LHCN-M2 (cell line): ENCODE data around the gene CYTH1. TPM values are rescaled to one million over a fixed set of nuclear protein-coding genes. Genes with fewer than 3 reads are reported as not detected.
A peak's percentile ranks its signal among the peaks of the same experiment; 100 is the strongest.

ENCODE experiments used
- DNase-seq: peaks from one replicate; pipeline ENCODE4 v3.0.0-alpha.2; 2012; ENCODE audit warnings: low read depth
- total RNA-seq: library from RNA; depleted of rRNA; stranded (reverse); fragments of >200 nt; gene quantifications from 2 replicates; pipeline ENCODE4 v1.2.3, GENCODE V29; 2014

Gene CYTH1
- total RNA-seq, 1 experiment from 2014 or later = 26.1 TPM

GRCh38 chr17:78805301-78805700 lies 23.2 kb upstream of the CYTH1 start:
- DNase-seq = no peak

DNA sequence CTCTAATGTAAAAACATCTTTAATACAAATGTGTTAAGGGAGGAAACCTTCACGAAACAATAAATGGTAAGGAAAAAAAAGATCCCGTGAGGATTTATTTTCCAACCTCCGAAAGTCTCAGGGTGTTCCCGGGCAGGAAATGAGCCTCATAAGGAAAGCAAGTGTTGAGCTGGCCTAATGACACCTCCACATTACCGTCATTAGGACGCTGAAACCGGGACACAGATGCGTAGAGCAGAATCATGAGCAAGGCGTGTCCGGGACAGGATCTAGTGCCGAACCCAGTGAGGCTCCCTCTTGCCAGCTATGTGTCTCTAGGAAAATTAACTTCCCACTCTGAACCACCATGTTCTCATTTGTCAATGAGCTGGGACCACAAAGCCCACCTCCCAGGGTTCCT lies 22.7 kb upstream of the CYTH1 start:
- DNase-seq = no peak

- no peak for DNase-seq
Observed at GRCh38 chr17:78803186-78803845, 21.2 kb upstream of the CYTH1 start.

GRCh38 chr17:78802459-78802858 lies 20.4 kb upstream of the CYTH1 start:
- DNase-seq = no peak

DNA sequence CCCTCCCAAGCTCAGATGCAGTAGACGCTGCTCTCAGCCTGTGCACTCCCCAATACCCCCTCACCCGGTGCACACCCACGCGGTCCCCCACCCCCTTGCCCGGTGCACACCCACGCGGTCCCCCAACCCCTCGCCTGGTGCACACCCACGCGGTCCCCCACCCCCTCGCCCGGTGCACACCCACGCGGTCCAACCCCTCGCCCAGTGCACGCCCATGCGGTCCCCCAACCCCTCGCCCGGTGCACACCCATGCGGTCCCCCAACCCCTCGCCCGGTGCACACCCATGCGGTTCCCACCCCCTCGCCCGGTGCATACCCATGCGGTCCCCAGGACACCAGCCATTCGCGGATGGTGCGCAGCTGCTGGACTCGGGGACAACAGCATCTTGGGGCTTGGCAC lies 19.9 kb upstream of the CYTH1 start:
- DNase-seq = no peak

DNA sequence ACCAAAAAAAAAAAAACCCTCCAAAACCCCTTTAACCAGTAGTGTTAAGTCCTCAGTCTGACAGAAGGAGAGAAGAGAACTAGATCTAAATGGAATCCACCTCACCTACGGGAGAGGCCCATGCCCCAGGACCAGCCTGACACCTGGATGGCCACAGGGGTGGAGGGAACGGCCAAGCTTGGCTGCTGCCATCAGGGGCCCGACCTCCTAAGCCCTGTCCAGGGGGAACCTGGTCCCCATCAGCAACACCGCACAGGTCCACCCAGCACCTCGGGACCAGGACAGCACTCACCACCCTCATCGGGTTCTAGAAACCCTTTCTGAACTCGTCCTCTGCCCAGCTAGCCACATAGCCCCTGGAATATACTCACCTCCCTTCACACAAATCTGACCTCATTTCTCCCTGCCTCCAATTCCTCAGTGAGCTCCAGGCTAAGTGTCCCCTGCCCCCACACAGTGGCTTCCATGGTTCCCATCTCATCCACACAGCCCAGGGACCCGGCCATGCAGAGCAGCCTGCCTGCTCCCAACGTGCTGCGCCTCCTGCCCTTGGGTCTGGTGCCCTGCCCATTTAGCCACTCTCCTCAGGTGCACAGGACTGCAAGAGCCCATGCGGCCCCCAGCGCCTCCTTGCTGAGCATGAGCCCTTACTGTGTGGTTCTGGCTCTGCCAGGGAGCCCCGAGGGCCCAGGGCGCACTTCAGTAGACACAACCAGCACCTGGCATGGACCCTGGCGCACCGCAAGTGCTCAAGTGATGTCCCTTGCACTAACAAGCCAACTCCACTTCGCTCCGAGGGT lies 18.3 kb upstream of the CYTH1 start:
- DNase-seq = no peak

- peak; percentile 52 for DNase-seq
Observed at GRCh38 chr17:78798695-78799559, 16.9 kb upstream of the CYTH1 start.

GRCh38 chr17:78797691-78798585 lies 15.9 kb upstream of the CYTH1 start:
- DNase-seq = no peak

DNA sequence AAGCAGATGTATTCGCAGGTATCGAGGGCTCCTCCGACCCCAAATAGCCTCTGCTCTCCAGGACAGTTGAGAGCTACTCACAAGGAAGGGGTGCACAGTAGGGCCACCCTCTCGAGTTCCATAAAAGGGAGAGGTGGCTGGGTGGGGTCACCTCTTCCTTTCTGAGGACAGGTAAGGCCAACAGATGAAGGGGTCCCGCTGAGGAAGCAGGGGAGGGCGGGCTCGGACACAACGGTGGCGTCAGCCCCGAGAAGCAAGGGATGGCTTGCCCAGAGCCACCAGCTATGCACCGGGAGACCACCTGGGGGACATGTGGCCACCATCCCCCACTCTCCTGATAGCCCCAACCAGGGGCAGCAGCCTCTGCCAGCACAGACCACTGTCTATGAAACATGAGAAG lies 15.1 kb upstream of the CYTH1 start:
- DNase-seq = no peak

DNA sequence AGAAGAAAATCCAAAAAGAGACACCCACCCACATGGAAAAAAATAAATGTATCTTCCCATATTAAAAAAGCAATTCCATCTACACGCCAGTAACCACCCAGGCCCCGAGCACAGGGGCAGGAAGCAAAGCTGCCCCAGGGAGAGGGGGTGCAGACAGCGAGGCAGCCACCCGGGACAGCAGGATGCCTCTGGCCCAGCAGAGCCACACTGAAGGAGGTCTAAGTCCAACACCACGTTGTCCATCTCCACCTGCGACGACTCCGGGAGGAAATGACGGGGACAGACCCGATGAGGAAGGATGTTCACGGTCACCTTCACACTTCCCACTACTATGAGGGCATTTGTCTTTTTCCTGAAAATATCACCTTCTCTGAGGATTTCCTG lies 14.4 kb upstream of the CYTH1 start:
- DNase-seq = no peak

DNA sequence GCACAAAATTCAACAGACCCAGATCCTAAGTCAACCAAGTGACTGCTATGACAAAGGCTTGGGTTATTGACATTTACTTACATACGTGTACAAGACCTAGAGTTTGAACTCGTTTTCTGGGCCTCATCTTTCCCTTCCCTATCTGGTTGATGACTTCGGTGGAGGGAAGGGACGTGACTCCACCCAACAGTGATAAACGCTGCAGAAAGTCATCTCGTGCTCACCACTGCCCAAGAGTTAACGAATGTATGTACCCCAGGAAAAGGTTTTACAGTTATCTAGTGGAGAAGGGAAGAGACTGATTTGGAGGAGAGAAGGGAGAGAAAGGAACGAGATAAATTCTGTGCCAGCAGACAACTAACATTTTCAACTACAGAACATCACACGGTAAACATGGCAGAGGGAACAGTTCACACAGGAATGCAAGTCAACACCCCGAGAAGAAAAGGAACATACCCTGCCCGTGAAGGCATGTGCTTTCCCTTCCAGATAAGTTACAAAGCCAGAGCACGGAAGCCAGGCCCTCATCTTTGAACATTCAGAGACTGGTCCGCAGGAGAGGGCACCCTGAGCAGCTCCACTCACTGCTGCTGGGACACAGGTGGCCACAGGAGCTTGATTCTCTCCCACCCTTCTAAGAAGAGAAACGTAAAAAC lies 13.9 kb upstream of the CYTH1 start:
- DNase-seq = no peak

DNA sequence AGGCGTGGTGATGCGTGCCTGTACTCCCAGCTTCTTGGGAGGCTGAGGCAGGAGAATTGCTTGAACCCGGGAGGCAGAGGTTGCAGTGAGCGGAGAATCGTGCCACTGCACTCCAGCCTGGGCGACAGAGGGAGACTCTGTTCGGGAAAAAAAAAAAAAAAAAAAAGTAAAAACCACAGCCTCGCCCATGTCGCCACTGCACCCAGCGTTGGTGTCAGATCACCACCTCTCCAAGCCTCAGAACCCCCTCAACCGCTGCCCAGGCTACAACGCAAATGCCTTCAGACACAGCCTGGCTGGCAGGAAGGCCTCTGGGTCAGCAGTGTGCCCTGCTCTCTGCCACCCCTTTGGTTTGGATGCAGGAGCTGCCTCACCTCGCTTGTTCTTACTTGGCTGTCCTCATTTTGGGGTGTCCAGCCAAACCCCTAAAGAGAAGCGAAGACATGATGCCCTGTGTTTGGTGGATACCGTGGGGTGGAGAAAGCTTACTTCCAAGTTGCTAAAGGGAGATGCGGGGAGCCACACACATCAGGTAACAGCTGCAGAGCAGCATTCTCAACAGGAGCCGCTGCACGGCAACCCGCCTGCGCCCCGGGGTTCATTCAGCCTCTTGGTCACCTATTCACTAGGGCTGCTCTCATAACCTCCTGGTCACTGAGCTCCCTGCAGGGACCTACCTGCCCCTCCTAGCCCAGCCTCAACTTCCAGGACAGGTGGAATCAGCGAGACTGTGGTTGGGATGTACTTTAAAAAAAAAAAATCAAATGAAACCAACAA lies 13.0 kb upstream of the CYTH1 start:
- no peak for DNase-seq

- DNase-seq = no peak
Observed at GRCh38 chr17:78794399-78794798, 12.3 kb upstream of the CYTH1 start.

GRCh38 chr17:78793968-78794367 lies 11.9 kb upstream of the CYTH1 start:
- no peak for DNase-seq

DNA sequence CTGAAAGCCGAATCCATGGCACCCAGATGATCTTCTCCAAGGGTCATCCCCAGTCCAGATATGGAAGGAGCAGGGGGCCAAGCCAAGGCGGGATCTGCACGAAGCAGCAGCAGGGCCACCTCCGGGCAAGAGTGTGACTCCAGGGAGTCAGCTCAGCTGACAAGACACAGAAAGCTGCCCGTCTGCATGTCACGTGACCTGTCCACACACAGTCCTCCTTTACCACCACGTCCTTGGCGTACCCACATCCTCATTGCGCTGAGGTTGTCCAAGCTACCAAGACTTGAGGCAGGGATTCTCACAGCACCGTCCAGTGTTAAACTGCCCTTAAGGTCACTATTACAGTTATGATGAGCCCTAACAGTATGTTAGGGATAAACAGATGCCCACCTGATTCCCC lies 11.3 kb upstream of the CYTH1 start:
- DNase-seq = no peak

- no peak for DNase-seq
Observed at GRCh38 chr17:78791840-78792709, 10.0 kb upstream of the CYTH1 start.

GRCh38 chr17:78790552-78790951 lies 8.5 kb upstream of the CYTH1 start:
- DNase-seq = no peak

DNA sequence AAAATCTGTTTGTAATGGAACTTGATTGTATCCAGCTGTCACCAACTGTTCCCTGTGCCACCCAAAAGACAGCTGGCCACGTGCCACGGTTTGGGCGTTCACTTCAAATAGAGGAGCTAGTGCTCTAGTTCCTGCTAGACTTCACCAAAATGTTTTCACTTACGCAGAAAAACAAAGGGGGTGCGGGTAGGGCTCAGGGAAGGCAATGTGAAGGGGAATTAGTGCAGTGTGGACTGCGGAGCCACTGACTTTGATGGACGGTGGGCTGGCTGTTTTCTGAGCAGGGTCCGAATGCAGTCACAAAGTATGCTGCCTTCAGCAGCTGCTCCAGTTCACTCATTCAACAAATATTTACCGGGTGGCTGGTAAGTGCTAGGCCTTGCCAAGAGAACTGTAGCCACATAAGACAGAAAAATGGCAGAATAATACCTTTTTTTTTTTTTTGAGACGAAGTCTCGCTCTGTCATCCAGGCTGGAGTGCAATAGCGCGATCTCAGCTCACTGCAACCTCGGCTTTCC lies 7.6 kb upstream of the CYTH1 start:
- peak; percentile 94 for DNase-seq
